HG03558 (cell line): Measurements from ENCODE around the gene TUBB2B.
"Not testable (repeated sequence)": the region's sequence is repeated elsewhere in the genome, so short reads cannot be mapped to it uniquely, and the experiment has no call there.

Experiments
- ATAC-seq: cut with Tn5 transposase; IDR thresholded peaks from one replicate; pipeline ENCODE4 v1.9.1; 2021; ENCODE audit warnings: moderate number of reproducible peaks; ENCODE audit not compliant: unreplicated experiment; ENCODE audit errors: extremely low read depth

Gene TUBB2B

GRCh38 chr6:3258720-3259490 is 31.5 kb upstream of the TUBB2B start, which contains the start of gene PSMG4:
TSS of gene PSMG4 (plus strand) at chr6:3258947. CDS start at chr6:3259023, 76 bp downstream.
- ATAC-seq = no peak

DNA sequence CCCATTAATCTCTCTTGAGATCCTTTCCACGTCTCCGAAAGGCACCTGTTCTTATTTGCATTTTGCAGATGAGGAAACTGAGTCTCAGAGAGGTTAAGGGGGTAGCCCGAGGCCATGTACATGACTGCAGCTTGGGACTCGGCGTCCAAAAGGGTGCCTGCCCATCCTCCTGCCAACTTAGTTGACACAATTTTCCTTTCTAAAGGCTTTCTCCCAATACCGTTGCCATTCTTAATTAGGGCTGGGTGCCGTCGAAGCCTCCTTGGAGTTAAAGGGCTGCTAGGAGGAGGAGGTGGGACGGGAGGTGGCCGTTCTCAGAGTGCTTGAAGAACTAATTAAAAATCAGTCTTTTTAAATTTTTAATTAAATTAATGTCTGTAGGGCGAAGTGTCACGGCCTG is 30.7 kb upstream of the TUBB2B start:
- no peak for ATAC-seq

GRCh38 chr6:3253597-3253961 is 26.1 kb upstream of the TUBB2B start:
- ATAC-seq = no peak

- no peak for ATAC-seq
These were observed 25.6 kb upstream of the TUBB2B start for GRCh38 chr6:3252861-3253596.

DNA sequence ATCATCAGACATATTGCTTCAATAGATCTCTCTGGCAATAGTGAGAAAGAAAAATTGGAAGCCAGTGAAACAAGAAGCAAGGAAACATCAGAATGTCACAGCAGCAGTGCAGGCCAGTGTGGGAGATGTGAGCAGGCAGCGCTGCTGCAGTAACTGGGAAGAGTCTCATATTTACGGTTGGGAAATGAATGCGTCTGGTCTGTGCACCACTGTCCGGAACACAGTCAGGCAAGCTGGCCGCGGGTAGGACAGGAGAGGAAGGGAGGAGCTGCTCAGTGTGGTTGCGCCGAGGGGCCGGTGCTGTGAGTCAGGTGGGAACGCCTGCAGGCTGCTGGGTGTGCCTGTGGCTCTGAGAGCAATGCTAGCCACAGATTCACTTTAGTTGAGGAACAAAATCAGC is 24.9 kb upstream of the TUBB2B start:
- no peak for ATAC-seq

- ATAC-seq = no peak
These were observed 24.2 kb upstream of the TUBB2B start for GRCh38 chr6:3251462-3252314.

DNA sequence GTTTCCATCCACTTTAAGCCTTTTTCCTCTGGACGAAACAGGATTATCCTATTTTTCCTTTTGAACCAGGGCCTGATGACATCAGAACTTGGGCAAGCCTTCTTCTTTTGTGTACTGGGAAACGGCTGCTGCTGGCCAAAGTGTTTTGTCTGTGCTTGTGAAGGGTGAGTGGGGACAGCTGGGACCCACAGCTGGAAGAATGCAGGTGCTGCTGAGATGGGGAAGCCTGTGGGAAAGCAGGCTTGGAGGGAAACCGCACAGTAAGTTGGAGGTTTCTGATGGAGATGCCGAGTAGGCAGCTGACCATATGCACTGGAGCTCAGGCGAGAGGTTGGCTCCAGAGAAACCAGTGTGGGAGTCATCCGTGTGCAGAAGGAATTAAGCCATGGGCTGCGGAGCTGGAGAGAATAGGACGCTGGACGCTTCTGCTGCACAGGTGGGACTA is 22.8 kb upstream of the TUBB2B start:
- ATAC-seq = no peak

DNA sequence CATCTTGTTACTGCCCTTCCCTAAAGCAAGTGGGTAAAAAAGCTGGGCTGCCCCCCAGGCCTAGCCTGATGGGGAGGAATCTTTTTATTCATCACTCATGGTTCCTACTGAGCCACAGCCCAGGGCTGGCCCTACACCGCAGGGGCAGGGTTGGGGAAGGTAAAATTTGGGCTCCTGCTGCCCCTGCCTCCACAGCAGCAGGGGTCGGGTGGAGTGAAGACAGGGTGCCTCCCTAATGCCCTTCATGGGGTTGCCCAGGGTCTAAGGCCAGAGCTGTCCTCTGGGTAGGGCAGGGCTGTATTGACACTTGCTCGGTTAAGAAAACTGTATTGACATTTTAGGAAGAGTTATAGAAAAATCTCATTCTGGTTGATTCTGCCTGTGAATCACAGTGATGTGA is 22.4 kb upstream of the TUBB2B start:
- ATAC-seq = no peak

GRCh38 chr6:3247255-3248146 is 20.0 kb upstream of the TUBB2B start:
- no peak for ATAC-seq

- no peak for ATAC-seq
These were observed 17.8 kb upstream of the TUBB2B start for GRCh38 chr6:3245216-3245615.

DNA sequence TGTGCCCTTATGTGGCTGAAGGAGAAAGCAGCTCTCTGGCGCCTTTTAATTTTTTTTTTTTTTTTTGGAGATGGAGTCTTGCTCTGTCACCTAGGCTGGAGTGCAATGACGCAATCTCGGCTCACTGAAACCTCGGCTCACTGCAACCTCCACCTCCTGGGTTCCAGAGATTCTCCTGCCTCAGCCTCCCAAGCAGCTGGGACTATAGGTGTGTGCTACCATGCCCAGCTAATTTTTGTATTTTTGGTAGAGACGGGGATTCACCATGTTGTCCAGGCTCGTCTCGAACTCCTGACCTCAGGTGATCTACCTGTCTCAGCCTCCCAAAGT is 17.3 kb upstream of the TUBB2B start:
- not testable (repeated sequence) for ATAC-seq

- no peak for ATAC-seq
These were observed 16.8 kb upstream of the TUBB2B start for GRCh38 chr6:3244003-3244831.

DNA sequence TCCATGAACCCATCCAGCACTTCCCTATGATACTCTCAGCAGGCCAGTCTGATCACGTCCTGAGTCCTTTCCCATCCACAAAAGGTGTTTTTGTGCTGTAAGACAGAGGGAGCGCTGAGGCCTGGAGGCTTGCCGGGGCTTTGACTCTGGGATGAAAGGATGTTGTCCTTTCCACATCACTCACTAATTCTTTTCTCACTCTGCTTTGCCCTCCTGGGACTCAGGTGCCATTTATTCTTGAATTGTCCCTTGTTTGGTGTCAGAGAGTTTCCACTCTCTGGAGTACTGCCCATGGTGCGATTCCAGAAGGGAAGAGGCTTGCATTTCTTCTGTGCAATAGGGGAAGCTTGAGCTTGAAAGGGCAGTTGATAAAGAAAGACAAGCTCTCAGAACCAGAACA is 15.3 kb upstream of the TUBB2B start:
- ATAC-seq = no peak

DNA sequence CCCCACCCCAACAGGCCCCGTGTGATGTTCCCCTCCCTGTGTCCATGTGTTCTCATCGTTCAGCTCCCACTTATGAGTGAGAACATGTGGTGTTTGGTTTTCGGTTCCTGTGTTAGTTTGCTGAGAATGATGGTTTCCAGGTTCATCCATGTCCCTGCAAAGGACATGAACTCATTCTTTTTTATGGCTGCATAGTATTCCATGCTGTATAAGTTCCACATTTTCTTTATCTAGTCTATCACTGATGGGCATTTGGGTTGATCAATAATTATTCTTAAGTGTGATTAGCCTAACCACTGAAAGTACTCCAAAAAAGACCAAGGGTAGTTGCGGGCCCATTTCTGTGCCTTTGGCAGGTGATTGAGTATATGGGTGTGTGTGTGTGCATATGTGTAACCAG is 14.3 kb upstream of the TUBB2B start:
- ATAC-seq = not testable (repeated sequence)

DNA sequence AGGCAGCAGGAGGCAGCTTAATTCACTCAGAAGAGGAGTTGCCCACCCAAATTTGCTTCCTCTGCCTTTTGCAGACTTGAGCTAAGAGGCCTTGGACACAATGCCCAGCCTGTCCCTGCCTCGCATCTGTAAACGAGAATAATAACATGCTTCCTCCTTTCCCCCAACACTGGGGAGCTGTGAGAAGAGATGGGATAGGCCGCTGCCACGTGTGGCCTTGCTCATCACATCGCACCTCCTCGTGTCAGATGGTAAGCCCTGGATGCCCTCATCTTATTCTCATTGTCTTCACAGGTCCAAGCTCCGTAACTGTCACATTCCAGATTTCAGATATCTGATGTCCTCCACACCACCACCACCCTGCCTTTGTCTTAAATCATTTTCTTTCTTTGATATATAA is 13.1 kb upstream of the TUBB2B start:
- ATAC-seq = no peak

DNA sequence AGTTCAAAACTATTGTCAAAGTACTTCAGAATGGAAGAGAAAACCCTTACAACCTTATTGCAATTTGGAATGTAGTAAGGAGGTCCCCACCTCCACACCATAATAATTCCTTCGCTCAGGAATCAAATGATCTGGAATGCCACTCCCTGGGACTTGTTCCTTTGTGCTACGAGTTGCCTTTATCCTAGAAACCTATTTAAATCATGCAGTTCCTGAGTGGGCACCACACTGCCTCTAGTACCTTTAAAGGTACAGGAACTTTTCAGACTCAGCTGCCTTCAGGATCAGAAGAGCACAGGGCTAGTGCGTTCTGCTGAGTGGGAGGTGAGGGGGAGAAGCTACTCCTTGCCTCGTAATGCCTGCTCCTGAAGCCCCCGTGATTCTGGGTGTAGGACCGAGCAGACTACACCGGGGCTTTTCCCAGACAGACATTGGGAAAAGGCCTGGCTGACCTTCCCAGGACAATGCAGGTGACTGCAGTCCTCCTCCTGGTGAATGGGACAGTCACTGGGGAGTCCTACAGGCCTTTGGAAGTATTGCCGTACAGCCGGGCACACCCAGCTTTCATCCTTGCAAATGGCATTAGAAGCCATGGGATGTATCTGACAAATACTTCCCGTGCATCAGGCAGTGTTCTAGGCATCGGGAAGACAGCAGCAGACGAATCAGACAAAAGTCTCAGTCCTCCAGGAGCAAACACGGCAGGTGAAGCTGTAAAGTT is 11.8 kb upstream of the TUBB2B start:
- ATAC-seq = no peak

GRCh38 chr6:3237761-3238662 is 10.6 kb upstream of the TUBB2B start:
- ATAC-seq = no peak
